Measurements from ENCODE around the gene ARHGAP42. TPM values are rescaled to one million over a fixed set of nuclear protein-coding genes. Genes with fewer than 3 reads are reported as not detected.
"Not testable (repeated sequence)": the region's sequence is repeated elsewhere in the genome, so short reads cannot be mapped to it uniquely, and the experiment has no call there.

ARHGAP42 gene
- total and polyA plus RNA-seq, 4 donors: 4.1 to 15.8 (median 10.9) TPM

DNA sequence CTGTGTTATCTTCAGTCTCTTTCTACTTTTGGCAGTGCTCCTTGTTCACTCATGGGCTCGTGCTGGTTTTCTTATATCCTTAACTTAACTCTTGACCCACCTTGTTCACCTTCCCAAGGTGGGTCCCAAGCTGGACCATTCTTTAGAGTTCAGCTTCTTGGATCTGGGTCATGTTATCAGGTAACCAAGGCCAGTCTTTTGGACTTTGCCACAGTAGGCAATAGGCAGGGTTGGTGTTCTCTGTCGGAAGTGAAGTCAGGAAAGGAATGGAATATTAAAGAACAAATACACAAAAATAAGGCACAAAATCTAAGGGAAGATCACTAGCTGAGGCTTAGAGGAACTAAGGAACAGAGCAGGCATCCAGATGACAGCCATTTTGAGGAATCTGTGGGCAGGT is 202.7 kb downstream of the ARHGAP42 start:
- H3K27me3 ChIP-seq (ENCODE audit: control insufficient read depth in 1 of 2, insufficient read depth in 2 of 2, low read length in 1 of 2): no peaks in the 10 kb centered on the region
- ATAC-seq (ENCODE audit: low FRiP score): no peak
- H3K27ac ChIP-seq (ENCODE audit: low read depth in 1 of 2, low read length in 2 of 2): no peak overlapping the region
- H3K4me1 ChIP-seq (ENCODE audit: control insufficient read depth in 1 of 2, insufficient read depth in 2 of 2, low read length in 2 of 2): peaks cover 0 to 9% of the 10 kb centered on the region in 2 donors
- no peaks in the 10 kb centered on the region for H3K36me3 ChIP-seq (ENCODE audit: control insufficient read depth in 1 of 2, insufficient read depth in 2 of 2, low read length in 1 of 2)
- no peaks in the 10 kb centered on the region for H3K9me3 ChIP-seq (ENCODE audit: control insufficient read depth, low read length)
- intact Hi-C loops (cut with DNase I): no loop called here
- no peak overlapping the region for H3K4me3 ChIP-seq (ENCODE audit: low read length in 2 of 2)
- no peak for DNase-seq
- WGBS, 2 donors: 62 to 65% methylated on average over 2 of the region's 2 CpGs

- Histone ChIP-seq H3K9me3 (ENCODE audit: control insufficient read depth, low read length) (no peaks in the 10 kb centered on the region), H3K36me3 (ENCODE audit: control insufficient read depth in 1 of 2, insufficient read depth in 2 of 2, low read length in 1 of 2) (no peaks in the 10 kb centered on the region), H3K4me3 (ENCODE audit: low read length in 2 of 2) (no peak overlapping the region), H3K4me1 (ENCODE audit: control insufficient read depth in 1 of 2, insufficient read depth in 2 of 2, low read length in 2 of 2) (peaks cover 0 to 9% of the 10 kb centered on the region in 2 donors), H3K27me3 (ENCODE audit: control insufficient read depth in 1 of 2, insufficient read depth in 2 of 2, low read length in 1 of 2) (no peaks in the 10 kb centered on the region), H3K27ac (ENCODE audit: low read depth in 1 of 2, low read length in 2 of 2) (no peak overlapping the region)
- ATAC-seq (ENCODE audit: low FRiP score) (no peak), DNase-seq (no peak)
- intact Hi-C loops (cut with DNase I): no loop called here
- WGBS, 2 donors: 4 to 5% methylated on average over 3 of the region's 3 CpGs
These were observed 203.7 kb downstream of the ARHGAP42 start for GRCh38 chr11:100890789-100891188.

DNA sequence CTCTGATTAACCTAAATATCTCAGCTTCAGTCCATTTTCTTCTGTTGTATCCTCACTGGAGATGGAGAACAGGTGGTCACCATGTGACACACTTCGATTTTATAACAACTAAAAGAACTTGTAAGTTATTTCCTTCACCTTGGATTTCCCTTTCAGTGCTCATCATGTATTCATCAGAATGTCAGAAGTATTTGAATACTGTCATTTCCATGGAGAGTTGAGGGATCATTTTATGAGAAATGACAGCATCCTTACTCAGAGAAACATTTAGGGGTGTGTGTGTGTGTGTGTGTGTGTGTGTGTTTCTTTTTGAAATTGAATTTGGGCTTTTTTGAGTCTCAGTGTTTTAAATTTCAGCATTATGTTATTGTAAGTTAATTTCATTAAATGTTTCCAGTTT is 205.8 kb downstream of the ARHGAP42 start:
- no peaks in the 10 kb centered on the region for H3K9me3 ChIP-seq (ENCODE audit: control insufficient read depth, low read length)
- H3K4me1 ChIP-seq (ENCODE audit: control insufficient read depth in 1 of 2, insufficient read depth in 2 of 2, low read length in 2 of 2): peaks cover 0 to 9% of the 10 kb centered on the region in 2 donors
- ATAC-seq (ENCODE audit: low FRiP score) (no peak), DNase-seq (no peak)
- 88 to 92% methylated on average over 1 of the region's 1 CpG for WGBS, 2 donors
- H3K27ac ChIP-seq (ENCODE audit: low read depth in 1 of 2, low read length in 2 of 2): no peak overlapping the region
- H3K36me3 ChIP-seq (ENCODE audit: control insufficient read depth in 1 of 2, insufficient read depth in 2 of 2, low read length in 1 of 2): no peaks in the 10 kb centered on the region
- no peaks in the 10 kb centered on the region for H3K27me3 ChIP-seq (ENCODE audit: control insufficient read depth in 1 of 2, insufficient read depth in 2 of 2, low read length in 1 of 2)
- intact Hi-C loops (cut with DNase I): no loop called here
- no peak overlapping the region for H3K4me3 ChIP-seq (ENCODE audit: low read length in 2 of 2)

GRCh38 chr11:100895449-100895848 is 208.4 kb downstream of the ARHGAP42 start:
- ATAC-seq (ENCODE audit: low FRiP score): no peak
- Histone ChIP-seq H3K4me1 (ENCODE audit: control insufficient read depth in 1 of 2, insufficient read depth in 2 of 2, low read length in 2 of 2) (peaks cover 0 to 5% of the 10 kb centered on the region in 2 donors), H3K27me3 (ENCODE audit: control insufficient read depth in 1 of 2, insufficient read depth in 2 of 2, low read length in 1 of 2) (no peaks in the 10 kb centered on the region), H3K27ac (ENCODE audit: low read depth in 1 of 2, low read length in 2 of 2) (no peak overlapping the region), H3K9me3 (ENCODE audit: control insufficient read depth, low read length) (no peaks in the 10 kb centered on the region), H3K36me3 (ENCODE audit: control insufficient read depth in 1 of 2, insufficient read depth in 2 of 2, low read length in 1 of 2) (no peaks in the 10 kb centered on the region), H3K4me3 (ENCODE audit: low read length in 2 of 2) (no peak overlapping the region)
- DNase-seq: no peak
- WGBS, 2 donors: 62 to 63% methylated on average over 1 of the region's 1 CpG
- intact Hi-C loops (cut with DNase I): no loop called here

DNA sequence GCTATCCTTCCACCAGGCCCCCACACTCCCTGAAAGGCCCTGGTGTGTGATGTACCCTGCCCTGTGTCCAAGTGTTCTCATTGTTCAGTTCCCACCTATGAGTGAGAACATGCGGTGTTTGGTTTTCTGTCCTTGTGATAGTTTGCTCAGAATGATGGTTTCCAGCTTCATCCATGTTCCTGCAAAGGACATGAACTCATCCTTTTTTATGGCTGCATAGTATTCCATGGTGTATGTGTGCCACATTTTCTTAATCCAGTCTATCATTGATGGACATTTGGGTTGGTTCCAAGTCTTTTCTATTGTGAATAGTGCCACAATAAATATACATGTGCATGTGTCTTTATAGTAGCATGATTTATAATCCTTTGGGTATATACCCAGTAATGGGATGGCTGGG is 208.9 kb downstream of the ARHGAP42 start:
- H3K4me3 ChIP-seq (ENCODE audit: low read length in 2 of 2); ATAC-seq (ENCODE audit: low FRiP score); DNase-seq; H3K9me3 ChIP-seq (ENCODE audit: control insufficient read depth, low read length); H3K36me3 ChIP-seq (ENCODE audit: control insufficient read depth in 1 of 2, insufficient read depth in 2 of 2, low read length in 1 of 2); intact Hi-C loops (cut with DNase I); H3K27me3 ChIP-seq (ENCODE audit: control insufficient read depth in 1 of 2, insufficient read depth in 2 of 2, low read length in 1 of 2); H3K27ac ChIP-seq (ENCODE audit: low read depth in 1 of 2, low read length in 2 of 2); H3K4me1 ChIP-seq (ENCODE audit: control insufficient read depth in 1 of 2, insufficient read depth in 2 of 2, low read length in 2 of 2): not testable (repeated sequence)
- 80 to 100% methylated on average over 1 of the region's 1 CpG for whole genome bisulfite sequencing, 2 donors

DNA sequence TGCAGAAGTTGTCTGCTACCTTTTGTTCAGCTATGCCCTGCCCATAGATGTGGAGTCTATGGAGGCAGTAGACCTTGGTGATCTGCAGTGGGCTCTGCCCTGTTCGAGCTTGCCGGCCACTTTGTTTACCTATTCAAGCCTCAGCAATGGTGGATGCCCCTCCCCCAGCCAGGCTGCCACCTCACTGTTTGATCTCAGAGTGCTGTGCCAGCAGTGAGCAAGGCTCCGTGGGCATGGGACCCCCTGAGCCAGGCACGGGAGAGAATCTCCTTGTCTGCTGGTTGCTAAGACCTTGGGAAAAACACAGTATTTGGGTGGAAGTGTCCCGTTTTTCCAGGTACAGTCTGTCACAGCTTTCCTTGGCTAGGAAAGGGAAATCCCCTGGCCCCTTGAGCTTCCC is 214.4 kb downstream of the ARHGAP42 start:
- H3K4me1 ChIP-seq (ENCODE audit: control insufficient read depth in 1 of 2, insufficient read depth in 2 of 2, low read length in 2 of 2); ATAC-seq (ENCODE audit: low FRiP score); H3K4me3 ChIP-seq (ENCODE audit: low read length in 2 of 2); H3K27ac ChIP-seq (ENCODE audit: low read depth in 1 of 2, low read length in 2 of 2); intact Hi-C loops (cut with DNase I); H3K36me3 ChIP-seq (ENCODE audit: control insufficient read depth in 1 of 2, insufficient read depth in 2 of 2, low read length in 1 of 2); DNase-seq; H3K9me3 ChIP-seq (ENCODE audit: control insufficient read depth, low read length); H3K27me3 ChIP-seq (ENCODE audit: control insufficient read depth in 1 of 2, insufficient read depth in 2 of 2, low read length in 1 of 2): not testable (repeated sequence)
- 80 to 91% methylated on average over 5 of the region's 5 CpGs for WGBS, 2 donors

- Histone ChIP-seq H3K4me1 (ENCODE audit: control insufficient read depth in 1 of 2, insufficient read depth in 2 of 2, low read length in 2 of 2) (no peaks in the 10 kb centered on the region), H3K4me3 (ENCODE audit: low read length in 2 of 2) (no peak overlapping the region), H3K27me3 (ENCODE audit: control insufficient read depth in 1 of 2, insufficient read depth in 2 of 2, low read length in 1 of 2) (no peaks in the 10 kb centered on the region), H3K36me3 (ENCODE audit: control insufficient read depth in 1 of 2, insufficient read depth in 2 of 2, low read length in 1 of 2) (no peaks in the 10 kb centered on the region), H3K9me3 (ENCODE audit: control insufficient read depth, low read length) (no peaks in the 10 kb centered on the region), H3K27ac (ENCODE audit: low read depth in 1 of 2, low read length in 2 of 2) (no peak overlapping the region)
- DNase-seq (no peak), ATAC-seq (ENCODE audit: low FRiP score) (no peak)
- intact Hi-C loops (cut with DNase I): no loop called here
- WGBS, 2 donors: 46 to 48% methylated on average over 7 of the region's 7 CpGs
These were observed 215.5 kb downstream of the ARHGAP42 start for GRCh38 chr11:100902454-100903141.

GRCh38 chr11:100903284-100903683 is 216.2 kb downstream of the ARHGAP42 start:
- intact Hi-C loops (cut with DNase I): no loop called here
- Histone ChIP-seq H3K4me1 (ENCODE audit: control insufficient read depth in 1 of 2, insufficient read depth in 2 of 2, low read length in 2 of 2) (no peaks in the 10 kb centered on the region), H3K36me3 (ENCODE audit: control insufficient read depth in 1 of 2, insufficient read depth in 2 of 2, low read length in 1 of 2) (no peaks in the 10 kb centered on the region), H3K27me3 (ENCODE audit: control insufficient read depth in 1 of 2, insufficient read depth in 2 of 2, low read length in 1 of 2) (no peaks in the 10 kb centered on the region), H3K9me3 (ENCODE audit: control insufficient read depth, low read length) (no peaks in the 10 kb centered on the region), H3K27ac (ENCODE audit: low read depth in 1 of 2, low read length in 2 of 2) (no peak overlapping the region), H3K4me3 (ENCODE audit: low read length in 2 of 2) (no peak overlapping the region)
- ATAC-seq (ENCODE audit: low FRiP score) (no peak), DNase-seq (no peak)
- 59 to 61% methylated on average over 1 of the region's 1 CpG for WGBS, 2 donors

- Histone ChIP-seq H3K9me3 (ENCODE audit: control insufficient read depth, low read length) (no peaks in the 10 kb centered on the region), H3K4me1 (ENCODE audit: control insufficient read depth in 1 of 2, insufficient read depth in 2 of 2, low read length in 2 of 2) (no peaks in the 10 kb centered on the region), H3K4me3 (ENCODE audit: low read length in 2 of 2) (no peak overlapping the region), H3K27ac (ENCODE audit: low read depth in 1 of 2, low read length in 2 of 2) (no peak overlapping the region), H3K27me3 (ENCODE audit: control insufficient read depth in 1 of 2, insufficient read depth in 2 of 2, low read length in 1 of 2) (no peaks in the 10 kb centered on the region), H3K36me3 (ENCODE audit: control insufficient read depth in 1 of 2, insufficient read depth in 2 of 2, low read length in 1 of 2) (no peaks in the 10 kb centered on the region)
- intact Hi-C loops (cut with DNase I): no loop called here
- DNase-seq: no peak
- WGBS, 2 donors: 89 to 90% methylated on average over 13 of the region's 13 CpGs
- no peak for ATAC-seq (ENCODE audit: low FRiP score)
These were observed 218.6 kb downstream of the ARHGAP42 start for GRCh38 chr11:100905684-100906083.
